Esophagus (tissue), 2 donors: ENCODE data around the gene BCL2L12. TPM values are rescaled to one million over a fixed set of nuclear protein-coding genes. Genes with fewer than 3 reads are reported as not detected.
A peak's percentile ranks its signal among the peaks of the same experiment; 100 is the strongest.

Source experiments
- H3K27ac ChIP-seq, 2 donors: one replicate each; pipeline ENCODE4 v1.5.1; 2013; ENCODE audit warnings: low read depth in 2 of 2, mild to moderate bottlenecking in 2 of 2, inconsistent platforms in 1 of 2, low read length in 1 of 2, moderate library complexity in 1 of 2
- H3K27me3 ChIP-seq, 2 donors: one replicate each; pipeline ENCODE4 v1.6.1; 2013; ENCODE audit warnings: low read length in 2 of 2, control low read depth in 1 of 2, mild to moderate bottlenecking in 1 of 2; ENCODE audit not compliant: insufficient read depth in 2 of 2, control insufficient read depth in 1 of 2
- H3K36me3 ChIP-seq, 2 donors: one replicate each; pipeline ENCODE4 v1.6.1; 2013; ENCODE audit warnings: low read length in 1 of 2; ENCODE audit not compliant: control insufficient read depth in 2 of 2, insufficient read depth in 2 of 2
- H3K4me1 ChIP-seq, 2 donors: one replicate each; pipeline ENCODE4 v1.6.1; 2013; ENCODE audit warnings: low read length in 1 of 2; ENCODE audit not compliant: control insufficient read depth in 2 of 2, insufficient read depth in 2 of 2
- H3K4me3 ChIP-seq, 2 donors: one replicate each; pipeline ENCODE4 v1.5.1; 2013; ENCODE audit warnings: low read length in 2 of 2, mild to moderate bottlenecking in 2 of 2, low read depth in 1 of 2, moderate library complexity in 1 of 2
- H3K9me3 ChIP-seq, 2 donors: one replicate each; pipeline ENCODE4 v1.6.1; 2013; ENCODE audit warnings: mild to moderate bottlenecking in 2 of 2, low read depth in 1 of 2, low read length in 1 of 2, moderate library complexity in 1 of 2; ENCODE audit not compliant: control insufficient read depth in 2 of 2, insufficient read depth in 1 of 2
- WGBS, 2 donors: extraction: QIAGEN DNeasy Blood & Tissue Kit; methylation state at CpG; one replicate each; pipeline ENCODE4 v1.1.7; 2013; 5-methylcytosine and 5-hydroxymethylcytosine counted together
- polyA plus RNA-seq, 2 donors: library from polyadenylated mRNA; stranded (reverse); fragments of 200-250 nt; gene quantifications; one replicate each; pipeline ENCODE4 v1.2.3, GENCODE V29; 2013
- donor health status: healthy with polysubstance abuse.
- donor health status: Bipolar disorder and iron deficiency.

The BCL2L12 gene
- polyA plus RNA-seq, 2 donors = 10.0 to 21.4 TPM

- Histone ChIP-seq H3K36me3 (peaks cover 0 to 3% of the 10 kb centered on the region in 2 donors), H3K9me3 (no peaks in the 10 kb centered on the region), H3K27me3 (no peaks in the 10 kb centered on the region), H3K4me3 (peak overlapping the region; percentile 26 to 79), H3K4me1 (peaks cover 2 to 19% of the 10 kb centered on the region in 2 donors), H3K27ac (peak overlapping the region; percentile 93 to 94)
- 2% methylated on average over 27 of the region's 27 CpGs for WGBS, 2 donors
Observed at GRCh38 chr19:49676136-49676783, 10.5 kb downstream of the BCL2L12 start.

- Histone ChIP-seq H3K27me3 (no peaks in the 10 kb centered on the region), H3K27ac (peak overlapping the region; percentile 91 to 92), H3K4me1 (peaks cover 2 to 19% of the 10 kb centered on the region in 2 donors), H3K36me3 (peaks cover 2 to 5% of the 10 kb centered on the region in 2 donors), H3K4me3 (peak overlapping the region; percentile 79 to 96), H3K9me3 (no peaks in the 10 kb centered on the region)
- WGBS, 2 donors = 0% methylated on average over 34 of the region's 34 CpGs
Observed at GRCh38 chr19:49676784-49677230, 11.1 kb downstream of the BCL2L12 start.

DNA sequence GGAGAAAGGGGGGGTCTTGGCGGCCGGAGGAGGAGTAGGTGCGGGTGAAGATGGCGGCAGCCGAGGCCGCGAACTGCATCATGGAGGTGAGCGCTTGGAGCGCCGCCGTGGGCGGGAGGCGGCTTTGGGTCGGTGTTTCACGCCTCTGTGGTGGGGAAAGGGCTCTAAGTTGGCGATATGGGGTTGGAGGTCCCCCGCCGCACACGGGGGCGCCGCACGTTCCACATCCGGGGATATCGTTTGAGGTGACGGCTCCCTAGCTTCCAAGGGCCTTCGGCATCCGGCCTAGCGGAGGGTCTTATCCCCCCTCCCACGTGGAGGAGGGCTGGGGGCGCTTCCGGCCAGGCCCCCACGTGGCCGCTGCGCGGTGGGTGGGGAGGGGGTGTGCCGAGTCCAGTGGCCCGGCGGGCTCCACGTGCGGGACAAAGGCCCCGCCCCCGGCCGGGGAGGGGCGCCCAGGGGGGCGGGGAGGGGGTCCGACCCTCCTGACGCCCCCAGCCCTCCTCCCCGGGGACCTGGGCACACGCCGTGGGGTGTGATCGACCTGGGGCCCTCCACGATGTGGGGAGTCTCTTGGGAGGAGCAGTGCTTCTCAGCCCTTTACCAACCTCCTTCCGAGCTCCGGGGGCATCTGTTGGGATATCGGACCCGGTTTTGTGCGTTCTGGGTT lies 11.6 kb downstream of the BCL2L12 start, which contains the start of gene PRMT1:
PRMT1 (plus strand) TSS at position 41 of the 670 bp plus-strand sequence; CDS start at position 51, 10 bp downstream.
- Histone ChIP-seq H3K27me3 (no peaks in the 10 kb centered on the region), H3K4me1 (peaks cover 2 to 16% of the 10 kb centered on the region in 2 donors), H3K4me3 (peak within 1 kb of the TSS; percentile 79 to 96), H3K27ac (peak within 1 kb of the TSS; percentile 93 to 94), H3K36me3 (peaks cover 4 to 9% of the 10 kb centered on the region in 2 donors), H3K9me3 (no peaks in the 10 kb centered on the region)
- 1% methylated on average over 48 to 57 of the region's 57 CpGs for WGBS, 2 donors

GRCh38 chr19:49677901-49678674 lies 12.4 kb downstream of the BCL2L12 start:
- 2 to 4% methylated on average over 21 of the region's 21 CpGs for WGBS, 2 donors
- H3K36me3 ChIP-seq = peaks cover 4 to 9% of the 10 kb centered on the region in 2 donors
- H3K27ac ChIP-seq = peak overlapping the region; percentile 91 to 92
- H3K27me3 ChIP-seq = no peaks in the 10 kb centered on the region
- H3K9me3 ChIP-seq = no peaks in the 10 kb centered on the region
- H3K4me1 ChIP-seq = peaks cover 2 to 16% of the 10 kb centered on the region in 2 donors
- peak overlapping the region; percentile 79 to 96 for H3K4me3 ChIP-seq

DNA sequence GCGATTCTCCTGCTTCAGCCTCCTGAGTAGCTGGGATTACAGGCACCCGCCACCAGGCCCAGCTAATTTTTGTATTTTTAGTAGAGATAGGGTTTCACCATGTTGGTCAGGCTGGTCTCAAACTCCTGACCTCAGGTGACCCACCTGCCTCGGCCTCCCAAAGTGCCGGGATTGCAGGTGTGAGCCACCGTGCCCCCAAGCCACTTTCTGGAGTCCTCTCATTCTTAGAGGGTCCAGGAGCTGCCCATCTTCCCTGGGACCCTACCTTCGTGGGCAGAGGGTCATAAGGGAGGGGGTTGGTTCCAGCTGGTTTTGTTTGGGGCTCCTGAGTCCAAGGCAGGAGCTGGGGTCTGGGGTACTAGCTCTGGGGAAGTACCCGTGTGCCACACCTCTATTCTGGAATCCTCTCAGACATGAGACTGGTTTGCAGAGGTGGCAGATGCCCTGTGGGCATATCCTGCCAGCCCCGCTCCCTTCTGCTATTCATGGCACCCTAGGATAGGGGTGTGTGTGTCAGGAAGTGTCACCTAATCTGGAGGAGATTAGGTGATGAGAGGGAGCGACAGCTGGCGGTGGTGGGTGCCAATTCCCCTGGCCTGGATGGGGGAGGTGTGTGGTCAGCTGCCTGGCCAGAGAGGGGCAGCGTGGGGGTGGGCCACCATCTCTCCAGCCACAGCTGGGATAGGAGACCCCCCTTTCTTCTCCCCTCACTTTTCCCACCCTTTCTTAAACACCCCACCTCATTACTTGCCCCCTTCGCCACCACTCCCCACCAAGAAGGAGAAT lies 13.4 kb downstream of the BCL2L12 start:
- H3K9me3 ChIP-seq = no peaks in the 10 kb centered on the region
- peak overlapping the region; percentile 27 to 29 for H3K27ac ChIP-seq
- H3K27me3 ChIP-seq = no peaks in the 10 kb centered on the region
- H3K36me3 ChIP-seq = peaks cover 4 to 15% of the 10 kb centered on the region in 2 donors
- WGBS, 2 donors = 48 to 49% methylated on average over 12 of the region's 12 CpGs
- no peak overlapping the region for H3K4me3 ChIP-seq
- H3K4me1 ChIP-seq = peaks cover 2 to 16% of the 10 kb centered on the region in 2 donors

DNA sequence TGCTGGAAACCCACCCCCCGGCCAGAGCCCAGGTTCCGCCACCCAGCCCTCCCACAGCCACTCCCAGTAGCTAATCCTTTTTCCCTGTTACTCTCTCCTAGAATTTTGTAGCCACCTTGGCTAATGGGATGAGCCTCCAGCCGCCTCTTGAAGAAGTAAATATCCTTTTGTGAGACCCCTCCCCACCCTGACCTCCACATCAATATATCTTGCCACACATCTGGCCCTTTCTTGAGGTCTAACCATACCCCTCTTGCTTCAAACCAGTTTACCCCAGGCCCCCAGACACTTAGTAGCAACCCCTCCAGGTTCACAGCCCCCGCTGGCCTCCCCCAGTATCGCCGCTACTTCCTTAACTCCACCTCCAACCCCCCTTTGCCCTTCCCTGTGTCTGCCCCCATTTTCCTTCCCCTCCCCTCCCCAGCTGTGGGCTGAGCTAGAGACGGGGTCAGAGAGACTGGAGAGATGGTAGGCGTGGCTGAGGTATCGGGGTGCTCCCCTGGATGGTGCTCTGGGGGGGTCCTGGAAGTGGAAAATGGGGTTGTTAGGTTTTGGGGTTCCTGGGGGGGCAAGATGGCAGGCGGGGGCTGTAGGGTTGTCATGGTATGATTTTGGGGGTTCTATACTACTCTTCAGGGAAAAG lies 14.2 kb downstream of the BCL2L12 start:
- WGBS, 2 donors = 57 to 58% methylated on average over 10 of the region's 10 CpGs
- H3K27ac ChIP-seq = peak overlapping the region in 1 of 2 donors; percentile 36
- H3K27me3 ChIP-seq = no peaks in the 10 kb centered on the region
- H3K9me3 ChIP-seq = no peaks in the 10 kb centered on the region
- peaks cover 6 to 22% of the 10 kb centered on the region in 2 donors for H3K36me3 ChIP-seq
- H3K4me1 ChIP-seq = peaks cover 2 to 16% of the 10 kb centered on the region in 2 donors
- H3K4me3 ChIP-seq = no peak overlapping the region

DNA sequence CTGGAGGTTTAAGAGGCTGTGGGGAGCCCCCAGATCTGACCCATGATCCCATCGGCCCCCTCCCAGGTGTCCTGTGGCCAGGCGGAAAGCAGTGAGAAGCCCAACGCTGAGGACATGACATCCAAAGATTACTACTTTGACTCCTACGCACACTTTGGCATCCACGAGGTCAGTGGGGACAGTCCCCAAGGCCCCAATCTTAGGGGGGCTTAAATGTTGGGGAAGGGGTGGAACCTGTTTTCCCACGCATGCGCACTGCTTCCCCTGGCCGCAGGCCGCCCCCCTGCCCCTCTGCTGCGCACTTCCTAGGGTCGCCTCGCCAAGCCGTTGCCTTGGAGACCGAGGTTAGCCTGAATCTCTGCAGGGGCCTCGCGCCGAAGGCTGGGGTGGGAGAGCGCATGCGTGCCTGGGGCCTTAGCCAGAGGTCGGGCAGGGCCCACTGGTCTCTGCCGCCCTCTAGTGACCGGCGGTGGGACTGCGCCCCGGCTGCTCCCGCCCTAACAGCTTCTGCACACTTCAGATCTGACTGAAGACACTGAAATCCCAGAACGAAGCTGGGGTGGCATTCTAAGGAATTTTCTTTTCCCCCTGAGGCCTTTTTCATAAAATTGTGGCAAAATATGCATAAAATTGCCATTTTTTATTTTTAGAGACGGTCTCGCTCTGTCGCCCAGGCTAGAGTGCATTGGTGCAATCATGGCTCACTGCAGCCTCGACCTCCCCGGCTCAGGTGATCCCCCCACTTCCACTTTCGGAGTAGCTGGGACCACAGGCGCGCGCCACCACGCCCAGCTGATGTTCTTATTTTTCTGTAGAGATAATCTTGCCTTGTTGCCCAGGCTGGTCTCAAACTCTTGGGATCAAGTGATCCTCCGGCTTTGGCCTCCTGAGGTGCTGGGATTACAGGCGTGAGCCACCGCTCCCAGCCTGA lies 15.0 kb downstream of the BCL2L12 start:
- Histone ChIP-seq H3K36me3 (peaks cover 11 to 28% of the 10 kb centered on the region in 2 donors), H3K4me3 (peak overlapping the region in 1 of 2 donors; percentile 15), H3K27me3 (no peaks in the 10 kb centered on the region), H3K9me3 (no peaks in the 10 kb centered on the region), H3K27ac (peak overlapping the region; percentile 36 to 43), H3K4me1 (peaks cover 2 to 16% of the 10 kb centered on the region in 2 donors)
- 32% methylated on average over 40 of the region's 40 CpGs for WGBS, 2 donors

GRCh38 chr19:49681830-49682229 lies 16.1 kb downstream of the BCL2L12 start:
- Histone ChIP-seq H3K27ac (no peak overlapping the region), H3K36me3 (peaks cover 12 to 37% of the 10 kb centered on the region in 2 donors), H3K4me3 (no peak overlapping the region), H3K9me3 (no peaks in the 10 kb centered on the region), H3K27me3 (no peaks in the 10 kb centered on the region), H3K4me1 (peaks cover 2 to 13% of the 10 kb centered on the region in 2 donors)
- WGBS, 2 donors = 89 to 92% methylated on average over 19 of the region's 19 CpGs
